ENCODE measurements around the gene ABCC11.

DNA sequence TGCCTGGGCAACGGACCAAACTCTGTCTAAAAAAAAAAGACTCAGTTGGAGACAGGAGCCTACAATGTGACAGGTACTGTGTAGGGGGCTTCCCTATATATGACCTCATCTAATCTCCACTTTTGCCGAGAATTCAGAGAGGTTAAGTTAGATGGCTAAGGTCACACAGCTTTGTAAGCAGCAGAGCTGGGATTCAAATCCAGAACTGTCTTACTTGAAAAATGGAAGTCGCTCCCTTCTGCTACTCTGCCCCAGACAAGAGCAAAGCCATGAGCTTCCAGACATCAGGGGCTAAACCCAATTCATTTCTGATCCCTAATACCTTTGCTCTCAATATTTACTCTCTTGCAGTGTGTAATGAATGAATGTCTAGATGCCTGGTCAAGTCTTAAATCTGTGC, 50.0 kb downstream of the ABCC11 start:
- TF ChIP-seq EZH2 (IDR thresholded peaks at IDR 0.05; ENCODE audit: borderline replicate concordance, low read depth, low read length, severe bottlenecking) = no peak
- TF ChIP-seq, protein P1, sequence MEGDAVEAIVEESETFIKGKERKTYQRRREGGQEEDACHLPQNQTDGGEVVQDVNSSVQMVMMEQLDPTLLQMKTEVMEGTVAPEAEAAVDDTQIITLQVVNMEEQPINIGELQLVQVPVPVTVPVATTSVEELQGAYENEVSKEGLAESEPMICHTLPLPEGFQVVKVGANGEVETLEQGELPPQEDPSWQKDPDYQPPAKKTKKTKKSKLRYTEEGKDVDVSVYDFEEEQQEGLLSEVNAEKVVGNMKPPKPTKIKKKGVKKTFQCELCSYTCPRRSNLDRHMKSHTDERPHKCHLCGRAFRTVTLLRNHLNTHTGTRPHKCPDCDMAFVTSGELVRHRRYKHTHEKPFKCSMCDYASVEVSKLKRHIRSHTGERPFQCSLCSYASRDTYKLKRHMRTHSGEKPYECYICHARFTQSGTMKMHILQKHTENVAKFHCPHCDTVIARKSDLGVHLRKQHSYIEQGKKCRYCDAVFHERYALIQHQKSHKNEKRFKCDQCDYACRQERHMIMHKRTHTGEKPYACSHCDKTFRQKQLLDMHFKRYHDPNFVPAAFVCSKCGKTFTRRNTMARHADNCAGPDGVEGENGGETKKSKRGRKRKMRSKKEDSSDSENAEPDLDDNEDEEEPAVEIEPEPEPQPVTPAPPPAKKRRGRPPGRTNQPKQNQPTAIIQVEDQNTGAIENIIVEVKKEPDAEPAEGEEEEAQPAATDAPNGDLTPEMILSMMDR (IDR thresholded peaks at IDR 0.05; ENCODE audit: borderline replicate concordance, extremely low read depth, low read length, poor library complexity, severe bottlenecking) = no peak
